Middle frontal gyrus (tissue), 1 donor: Measurements from ENCODE around the gene CAMKK2.
"Not testable (repeated sequence)": the region's sequence is repeated elsewhere in the genome, so short reads cannot be mapped to it uniquely, and the experiment has no call there.

Experiments
- DNase-seq: peaks from one replicate; pipeline ENCODE4 v3.0.0-alpha.2; 2015; ENCODE audit warnings: low spot score; ENCODE audit errors: extremely low spot score

Gene CAMKK2

GRCh38 chr12:121296618-121297434, at the start of gene CAMKK2:
Gene CAMKK2 (minus strand): TSS chr12:121296709. CDS start chr12:121274526, 22,183 bp downstream.
- DNase-seq, result peak; percentile 75

- DNase-seq, result peak; percentile 43
These were observed 48.8 kb upstream of the CAMKK2 start for GRCh38 chr12:121345151-121345815.

- no peak for DNase-seq
These were observed 48.0 kb upstream of the CAMKK2 start for GRCh38 chr12:121344506-121344905.

DNA sequence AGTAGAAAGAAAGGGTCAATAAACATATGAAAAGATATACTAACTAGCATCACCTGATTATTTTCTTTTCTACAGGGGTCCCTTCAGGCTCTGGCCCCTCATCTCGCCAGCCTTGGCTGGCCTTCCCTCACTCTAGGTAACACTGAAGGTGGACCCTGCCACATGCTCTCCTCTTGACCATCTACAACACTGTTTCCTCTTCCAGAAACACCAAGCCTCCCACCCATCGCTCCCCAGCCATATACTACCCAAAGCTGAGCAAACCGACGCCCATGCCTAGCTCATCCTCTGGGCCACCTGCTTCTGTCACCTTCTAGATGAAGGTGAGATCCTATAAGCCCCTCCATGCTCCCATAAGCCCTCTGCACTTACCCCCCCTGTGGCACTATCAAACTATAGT, 40.9 kb upstream of the CAMKK2 start:
- no peak for DNase-seq

- DNase-seq, result peak; percentile 66
These were observed 38.2 kb upstream of the CAMKK2 start for GRCh38 chr12:121334513-121335343.

- no peak for DNase-seq
These were observed 37.2 kb upstream of the CAMKK2 start for GRCh38 chr12:121333747-121334146.

- no peak for DNase-seq
These were observed 34.7 kb upstream of the CAMKK2 start for GRCh38 chr12:121331248-121331647.

DNA sequence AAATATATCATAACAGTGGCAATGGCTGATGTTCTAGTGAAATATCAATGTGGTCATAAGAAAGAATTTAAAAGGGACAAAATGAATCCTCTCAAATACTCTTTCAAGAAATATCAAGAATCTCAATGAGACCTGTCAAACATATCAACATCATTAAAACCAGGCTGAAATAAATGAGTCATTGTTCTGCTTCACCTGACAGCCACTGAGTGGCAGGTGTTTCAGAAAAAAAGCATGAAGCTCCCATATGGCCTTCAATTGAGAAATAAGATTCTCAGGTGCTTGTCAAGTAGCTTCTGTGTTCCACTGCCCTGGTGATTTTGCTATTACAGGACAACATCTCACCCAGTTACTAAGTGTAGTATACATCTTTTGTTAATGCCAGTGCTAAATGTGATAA, 34.2 kb upstream of the CAMKK2 start:
- DNase-seq, result no peak

DNA sequence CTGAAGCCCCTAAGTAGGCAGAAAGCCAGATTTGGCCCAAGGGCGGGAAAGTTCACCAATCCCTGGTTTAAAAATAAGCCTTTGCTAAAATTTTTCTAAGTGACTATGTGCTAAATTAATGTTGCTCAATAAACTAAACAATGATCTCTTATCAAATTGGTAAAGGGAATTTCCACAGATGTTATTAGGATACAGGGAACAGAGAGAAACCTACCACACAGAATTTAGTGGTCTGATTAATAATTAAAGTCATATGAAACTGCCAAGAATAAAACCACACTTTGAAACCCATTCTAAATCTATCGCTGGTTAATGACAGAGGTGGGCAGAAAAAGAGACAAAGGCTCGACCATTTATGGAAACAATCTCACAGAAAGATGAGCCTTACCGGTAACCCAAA, 33.7 kb upstream of the CAMKK2 start:
- DNase-seq, result no peak

DNA sequence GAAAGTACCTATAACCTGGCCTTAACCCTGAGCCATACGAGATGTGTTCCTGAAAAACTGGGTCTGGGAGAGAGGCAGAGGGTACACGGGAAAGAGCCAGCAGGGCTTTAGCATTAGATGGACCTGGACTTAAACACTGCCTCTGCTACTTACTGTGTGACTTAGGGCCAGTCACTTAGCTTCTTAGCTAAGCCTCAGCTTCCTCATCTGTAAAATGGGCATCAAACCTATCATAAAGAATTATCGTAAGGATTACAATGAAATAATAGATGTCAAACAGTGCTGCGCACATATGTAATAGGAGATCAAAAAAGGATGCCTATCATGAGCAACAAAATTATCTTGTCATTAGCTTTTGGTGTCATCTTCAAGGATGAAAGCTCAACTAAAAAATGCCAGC, 32.1 kb upstream of the CAMKK2 start:
- DNase-seq, result no peak

GRCh38 chr12:121326996-121327674, 30.6 kb upstream of the CAMKK2 start:
- no peak for DNase-seq

- no peak for DNase-seq
These were observed 29.4 kb upstream of the CAMKK2 start for GRCh38 chr12:121325922-121326396.

DNA sequence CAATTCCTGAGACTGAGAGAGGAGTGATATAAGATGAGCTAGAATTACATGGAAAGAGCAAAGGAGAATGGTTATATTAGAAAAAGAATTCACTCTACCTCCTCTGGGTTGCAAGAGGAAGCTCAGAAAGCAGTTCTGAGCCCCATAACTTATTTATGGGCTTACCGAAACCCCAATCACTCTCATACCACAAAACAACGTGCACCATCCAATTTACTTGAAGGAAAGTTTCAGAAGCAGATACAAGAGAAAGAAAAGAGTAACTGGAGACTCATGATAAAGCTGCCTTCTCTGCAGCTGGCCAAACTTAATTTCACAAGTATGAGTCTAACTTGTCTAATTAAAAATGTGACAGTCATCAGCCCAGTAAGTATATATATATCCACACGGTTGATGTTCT, 27.4 kb upstream of the CAMKK2 start:
- no peak for DNase-seq

DNA sequence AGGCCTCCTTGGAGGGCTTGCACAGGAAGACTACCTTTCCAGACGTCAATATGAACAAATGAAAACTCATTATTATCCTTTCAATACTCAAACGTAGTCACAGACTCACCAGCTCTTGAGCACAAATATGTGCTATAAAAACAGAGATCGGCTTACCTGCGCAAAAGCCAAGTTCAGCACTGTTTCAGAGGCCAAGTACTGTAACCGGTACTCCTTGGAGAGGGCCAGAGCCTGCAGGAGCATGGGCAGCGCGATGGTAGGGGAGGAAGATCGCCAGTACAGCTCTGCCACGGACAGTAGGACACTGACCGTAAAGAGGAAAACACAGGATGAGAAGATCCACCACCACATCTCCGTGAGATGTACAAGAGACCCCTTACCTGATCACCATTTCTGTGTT, 21.6 kb upstream of the CAMKK2 start:
- DNase-seq, result no peak

- DNase-seq, result no peak
These were observed 17.9 kb upstream of the CAMKK2 start for GRCh38 chr12:121314431-121314830.

DNA sequence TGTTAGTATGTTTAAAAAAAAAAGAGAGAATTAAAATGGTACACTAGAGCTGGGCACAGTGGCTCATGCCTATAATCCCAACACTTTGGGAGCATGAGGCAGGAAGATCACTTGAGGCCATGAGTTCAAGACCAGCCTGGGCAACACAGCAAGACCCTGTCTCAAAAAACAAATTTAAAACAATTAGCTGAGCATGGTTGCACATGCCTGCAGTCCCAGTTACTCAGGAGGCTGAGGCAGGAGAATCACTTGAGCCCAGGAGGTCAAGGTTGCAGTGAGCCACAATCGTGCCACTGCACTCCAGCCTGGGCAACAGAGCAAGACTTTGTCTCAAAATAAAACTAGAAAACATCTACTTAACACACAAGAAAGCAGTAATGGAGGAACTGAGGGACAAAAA, 13.7 kb upstream of the CAMKK2 start:
- DNase-seq, result not testable (repeated sequence)

DNA sequence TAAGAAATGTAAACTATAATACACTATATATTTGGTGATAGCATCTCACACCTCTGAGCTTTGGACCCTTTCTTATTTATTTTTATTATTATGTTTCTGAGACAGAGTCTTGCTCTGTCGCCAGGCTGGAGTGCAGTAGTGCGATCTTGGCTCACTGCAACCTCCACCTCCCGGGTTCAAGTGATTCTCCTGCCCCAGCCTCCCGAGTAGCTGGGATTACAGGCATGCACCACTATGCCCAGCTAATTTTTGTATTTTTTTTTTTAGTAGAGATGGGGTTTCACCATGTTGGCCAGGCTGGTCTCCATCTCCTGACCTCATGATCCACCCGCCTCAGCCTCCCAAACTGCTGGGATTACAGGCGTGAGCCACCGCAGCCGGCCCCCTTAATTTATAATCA, 10.9 kb upstream of the CAMKK2 start:
- DNase-seq, result not testable (repeated sequence)

- no peak for DNase-seq
These were observed 7.8 kb upstream of the CAMKK2 start for GRCh38 chr12:121304306-121304705.

DNA sequence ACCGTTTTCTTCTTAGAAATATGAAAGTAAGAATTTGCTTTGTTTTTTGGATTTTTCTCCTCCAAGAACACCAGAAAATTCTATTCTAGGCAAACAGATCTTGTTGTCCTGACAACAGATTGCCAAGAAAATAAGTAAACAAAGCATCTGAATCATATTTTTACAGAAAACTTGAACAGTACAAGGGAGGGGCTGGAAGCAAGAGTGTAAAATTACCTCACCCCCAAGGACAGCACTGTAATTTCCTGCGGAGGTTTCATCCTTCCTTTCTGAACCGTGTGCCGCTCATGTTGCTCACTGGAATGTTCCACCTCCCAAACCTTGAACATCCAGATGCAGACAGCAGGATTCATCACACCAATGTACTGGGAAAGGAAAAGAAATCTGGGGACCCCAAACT, 5.4 kb upstream of the CAMKK2 start:
- no peak for DNase-seq

DNA sequence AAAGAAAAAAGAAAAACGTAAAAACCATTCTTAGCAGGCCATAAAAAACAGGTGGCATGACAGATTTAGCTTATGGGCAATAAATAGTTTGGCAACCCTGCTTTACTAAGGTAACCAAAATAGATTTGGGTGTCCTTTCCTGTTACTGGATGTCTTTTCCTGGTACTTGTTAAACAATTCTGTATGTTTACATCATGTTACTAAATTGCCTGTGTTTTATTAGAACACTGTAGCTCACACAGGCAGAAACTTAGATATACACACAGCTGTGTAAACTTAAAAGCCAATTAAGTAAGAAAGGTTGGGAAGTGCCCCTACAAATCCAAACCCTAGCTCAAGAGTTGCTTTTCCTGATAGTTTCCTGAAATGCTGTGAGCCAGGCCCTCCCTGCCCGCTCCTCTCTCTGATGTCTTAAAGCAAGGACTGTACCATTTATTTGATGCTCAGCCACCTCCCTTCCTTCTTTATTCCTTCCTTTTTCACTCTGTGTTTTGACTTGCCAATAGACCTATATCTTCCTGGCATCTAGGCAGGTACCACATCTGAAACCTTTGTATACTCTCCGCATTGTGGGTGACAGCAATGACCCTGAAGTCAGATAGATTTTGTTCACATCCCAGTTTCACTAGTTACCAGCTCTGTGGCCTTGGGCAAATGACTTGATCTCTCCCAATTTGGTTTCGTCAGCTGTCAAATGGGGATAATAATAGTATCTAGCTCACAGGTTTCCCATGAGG, 3.7 kb upstream of the CAMKK2 start:
- no peak for DNase-seq

- DNase-seq, result no peak
These were observed 3.2 kb upstream of the CAMKK2 start for GRCh38 chr12:121299662-121300061.
